ENCODE data around the gene KAZN. TPM values are rescaled to one million over a fixed set of nuclear protein-coding genes. Genes with fewer than 3 reads are reported as not detected.

Gene KAZN
- total RNA-seq, 1 experiment from 2014 or later: 6.9 TPM

- no peak overlapping the region for H3K4me3 ChIP-seq (ENCODE audit: insufficient read depth, low read depth, low read length)
- DNase-seq: no peak
- no peaks in the 10 kb centered on the region; the same call in 1 of the 2 replicates for H3K36me3 ChIP-seq (replicated peaks; ENCODE audit: control insufficient read depth, insufficient read depth, low read length)
- H3K27me3 ChIP-seq (ENCODE audit: control insufficient read depth, insufficient read depth, low read length): no peaks in the 10 kb centered on the region
Observed at GRCh38 chr1:15067148-15067547, 468.7 kb downstream of the KAZN start.

GRCh38 chr1:15068152-15068551, 469.7 kb downstream of the KAZN start:
- no peak overlapping the region for H3K4me3 ChIP-seq (ENCODE audit: insufficient read depth, low read depth, low read length)
- no peaks in the 10 kb centered on the region for H3K36me3 ChIP-seq (replicated peaks; ENCODE audit: control insufficient read depth, insufficient read depth, low read length)
- DNase-seq: no peak
- H3K27me3 ChIP-seq (ENCODE audit: control insufficient read depth, insufficient read depth, low read length): no peaks in the 10 kb centered on the region

- no peaks in the 10 kb centered on the region for H3K27me3 ChIP-seq (ENCODE audit: control insufficient read depth, insufficient read depth, low read length)
- H3K36me3 ChIP-seq (replicated peaks; ENCODE audit: control insufficient read depth, insufficient read depth, low read length): no peaks in the 10 kb centered on the region
- no peak for DNase-seq
- no peak overlapping the region for H3K4me3 ChIP-seq (ENCODE audit: insufficient read depth, low read depth, low read length)
Observed at GRCh38 chr1:15068997-15069396, 470.5 kb downstream of the KAZN start.

- H3K36me3 ChIP-seq (replicated peaks; ENCODE audit: control insufficient read depth, insufficient read depth, low read length): no peaks in the 10 kb centered on the region
- no peak for DNase-seq
- no peak overlapping the region for H3K4me3 ChIP-seq (ENCODE audit: insufficient read depth, low read depth, low read length)
- H3K27me3 ChIP-seq (ENCODE audit: control insufficient read depth, insufficient read depth, low read length): no peaks in the 10 kb centered on the region
Observed at GRCh38 chr1:15070145-15070748, 471.8 kb downstream of the KAZN start.

- Histone ChIP-seq H3K36me3 (replicated peaks; ENCODE audit: control insufficient read depth, insufficient read depth, low read length) (no peaks in the 10 kb centered on the region), H3K27me3 (ENCODE audit: control insufficient read depth, insufficient read depth, low read length) (no peaks in the 10 kb centered on the region), H3K4me3 (ENCODE audit: insufficient read depth, low read depth, low read length) (no peak overlapping the region)
- DNase-seq: no peak
Observed at GRCh38 chr1:15071936-15072335, 473.5 kb downstream of the KAZN start.

GRCh38 chr1:15073799-15074308, 475.4 kb downstream of the KAZN start:
- Histone ChIP-seq H3K27me3 (ENCODE audit: control insufficient read depth, insufficient read depth, low read length) (no peaks in the 10 kb centered on the region), H3K4me3 (ENCODE audit: insufficient read depth, low read depth, low read length) (no peak overlapping the region), H3K36me3 (replicated peaks; ENCODE audit: control insufficient read depth, insufficient read depth, low read length) (no peaks in the 10 kb centered on the region)
- no peak for DNase-seq

- DNase-seq: no peak
- Histone ChIP-seq H3K36me3 (replicated peaks; ENCODE audit: control insufficient read depth, insufficient read depth, low read length) (no peaks in the 10 kb centered on the region), H3K27me3 (ENCODE audit: control insufficient read depth, insufficient read depth, low read length) (no peaks in the 10 kb centered on the region), H3K4me3 (ENCODE audit: insufficient read depth, low read depth, low read length) (no peak overlapping the region)
Observed at GRCh38 chr1:15075175-15075574, 476.7 kb downstream of the KAZN start.

GRCh38 chr1:15075817-15076216, 477.3 kb downstream of the KAZN start:
- Histone ChIP-seq H3K27me3 (ENCODE audit: control insufficient read depth, insufficient read depth, low read length) (no peaks in the 10 kb centered on the region), H3K4me3 (ENCODE audit: insufficient read depth, low read depth, low read length) (no peak overlapping the region), H3K36me3 (replicated peaks; ENCODE audit: control insufficient read depth, insufficient read depth, low read length) (no peaks in the 10 kb centered on the region)
- DNase-seq: no peak

GRCh38 chr1:15076807-15077206, 478.3 kb downstream of the KAZN start:
- H3K36me3 ChIP-seq (replicated peaks; ENCODE audit: control insufficient read depth, insufficient read depth, low read length): no peaks in the 10 kb centered on the region
- H3K27me3 ChIP-seq (ENCODE audit: control insufficient read depth, insufficient read depth, low read length): no peaks in the 10 kb centered on the region
- no peak overlapping the region for H3K4me3 ChIP-seq (ENCODE audit: insufficient read depth, low read depth, low read length)
- no peak for DNase-seq

GRCh38 chr1:15077384-15077783, 478.9 kb downstream of the KAZN start:
- H3K27me3 ChIP-seq (ENCODE audit: control insufficient read depth, insufficient read depth, low read length): no peaks in the 10 kb centered on the region
- no peak overlapping the region for H3K4me3 ChIP-seq (ENCODE audit: insufficient read depth, low read depth, low read length)
- H3K36me3 ChIP-seq (replicated peaks; ENCODE audit: control insufficient read depth, insufficient read depth, low read length): no peaks in the 10 kb centered on the region
- DNase-seq: no peak

GRCh38 chr1:15080328-15081007, 482.0 kb downstream of the KAZN start:
- Histone ChIP-seq H3K4me3 (ENCODE audit: insufficient read depth, low read depth, low read length) (no peak overlapping the region), H3K36me3 (replicated peaks; ENCODE audit: control insufficient read depth, insufficient read depth, low read length) (no peaks in the 10 kb centered on the region), H3K27me3 (ENCODE audit: control insufficient read depth, insufficient read depth, low read length) (no peaks in the 10 kb centered on the region)
- no peak for DNase-seq

GRCh38 chr1:15081102-15081501, 482.6 kb downstream of the KAZN start:
- no peak overlapping the region for H3K4me3 ChIP-seq (ENCODE audit: insufficient read depth, low read depth, low read length)
- no peaks in the 10 kb centered on the region for H3K27me3 ChIP-seq (ENCODE audit: control insufficient read depth, insufficient read depth, low read length)
- H3K36me3 ChIP-seq (replicated peaks; ENCODE audit: control insufficient read depth, insufficient read depth, low read length): no peaks in the 10 kb centered on the region
- no peak for DNase-seq

- no peaks in the 10 kb centered on the region for H3K27me3 ChIP-seq (ENCODE audit: control insufficient read depth, insufficient read depth, low read length)
- H3K36me3 ChIP-seq (replicated peaks; ENCODE audit: control insufficient read depth, insufficient read depth, low read length): no peaks in the 10 kb centered on the region
- no peak overlapping the region for H3K4me3 ChIP-seq (ENCODE audit: insufficient read depth, low read depth, low read length)
- no peak for DNase-seq
Observed at GRCh38 chr1:15083578-15083977, 485.1 kb downstream of the KAZN start.

GRCh38 chr1:15088281-15088971, 489.9 kb downstream of the KAZN start:
- no peak for DNase-seq
- H3K4me3 ChIP-seq (ENCODE audit: insufficient read depth, low read depth, low read length): no peak overlapping the region
- H3K36me3 ChIP-seq (replicated peaks; ENCODE audit: control insufficient read depth, insufficient read depth, low read length): no peaks in the 10 kb centered on the region

More at GRCh38 chr1:15088281-15088971, 489.9 kb downstream of the KAZN start:
- no peaks in the 10 kb centered on the region for H3K27me3 ChIP-seq (ENCODE audit: control insufficient read depth, insufficient read depth, low read length)
